HepG2 (cell line): ENCODE measurements around the gene ARHGEF12. TPM values are rescaled to one million over a fixed set of nuclear protein-coding genes. Genes with fewer than 3 reads are reported as not detected.
A peak's percentile ranks its signal among the peaks of the same experiment; 100 is the strongest.

ENCODE experiments used
- ATAC-seq: fragments of 200-7000 bp; cut with Tn5 transposase; 3 replicates; pipeline ENCODE4 v1.9.1; 2020; ENCODE audit warnings: mild to moderate bottlenecking, moderate library complexity
- BruUV-seq: library from RNA; stranded (reverse); fragments of 400-500 nt; replicated peaks from 2 replicates; lab custom pipeline; 2021; lab: Mats Ljungman, UMichigan
- CTCF ChIA-PET: fragments of 300-600 bp; formaldehyde crosslinking; extraction: SDS; loops from one replicate; lab custom pipeline; 2021; ENCODE audit warnings: low total read pairs, inconsistent platforms, low intra/inter-chr PET ratio; lab: Yijun Ruan, JAX
- POLR2A ChIA-PET: fragments of 350-600 bp; sonication (Branson Sonifier 250); formaldehyde crosslinking; loops from one replicate; lab custom pipeline; 2020; ENCODE audit warnings: antibody characterized with exemption, inconsistent platforms; lab: Yijun Ruan, JAX
- DNase-seq: peaks from one replicate; pipeline ENCODE4 v3.0.0-alpha.2; 2015; ENCODE audit warnings: low spot score
- FAIRE-seq: peaks from 3 replicates; lab custom pipeline; 2011; peaks lifted over from hg19 to GRCh38; lab: Jason Lieb, UNC
- H2AFZ ChIP-seq: one replicate; pipeline ENCODE4 v1.6.1; 2011; ENCODE audit warnings: low read length, inconsistent platforms
- H3K27ac ChIP-seq: fragments of 300-600 bp; 3 replicates; pipeline ENCODE4 v1.8.0; 2011; ENCODE audit warnings: mixed run types, mild to moderate bottlenecking, mixed read lengths, low read length, inconsistent platforms; ENCODE audit not compliant: insufficient read depth; ENCODE audit errors: extremely low read length
- H3K27me3 ChIP-seq, 2 experiments: fragments of 200-600 bp in 1 of 2; 2 replicates in 1 of 2; 3 replicates in 1 of 2; pipeline versions ENCODE4 v1.6.0 to v1.8.0; 2011; ENCODE audit warnings: low read length in 2 of 2, mild to moderate bottlenecking in 2 of 2, moderate library complexity in 2 of 2, inconsistent platforms in 1 of 2; ENCODE audit not compliant: insufficient read depth in 2 of 2, control insufficient read depth in 1 of 2
- H3K36me3 ChIP-seq, 2 experiments: fragments of 200-600 bp in 1 of 2; replicated peaks in 1 of 2; 2 replicates in 1 of 2; 3 replicates in 1 of 2; pipeline versions ENCODE4 v1.5.1 to v1.8.0; 2011; ENCODE audit warnings: low read length in 2 of 2, inconsistent platforms in 1 of 2; ENCODE audit not compliant: insufficient read depth in 2 of 2, control insufficient read depth in 1 of 2
- H3K4me1 ChIP-seq: 2 replicates; pipeline ENCODE4 v1.5.1; 2012; ENCODE audit warnings: low read length, inconsistent platforms; ENCODE audit not compliant: insufficient read depth
- H3K4me2 ChIP-seq: 2 replicates; pipeline ENCODE4 v1.6.0; 2011; ENCODE audit warnings: low read depth, low read length, inconsistent platforms
- H3K4me3 ChIP-seq, 3 experiments: fragments of 200-600 bp in 1 of 3; sonication (generic), shearing (Covaris generic) in 1 of 3; replicated peaks in 1 of 3; 2 replicates each; pipeline ENCODE4 v1.5.1; 2011 to 2016; ENCODE audit warnings: low read length in 3 of 3, inconsistent platforms in 2 of 3, low read depth in 2 of 3, mild to moderate bottlenecking in 2 of 3, control low read depth in 1 of 3, mixed read lengths in 1 of 3; ENCODE audit not compliant: insufficient read depth in 1 of 3
- H3K79me2 ChIP-seq: one replicate; pipeline ENCODE4 v1.6.1; 2011; ENCODE audit warnings: low read length, inconsistent platforms; ENCODE audit not compliant: insufficient read depth
- H3K9ac ChIP-seq: 2 replicates; pipeline ENCODE4 v1.6.0; 2011; ENCODE audit warnings: mild to moderate bottlenecking, low read depth, low read length, inconsistent platforms; ENCODE audit not compliant: insufficient read depth
- H3K9me3 ChIP-seq: 2 replicates; pipeline ENCODE4 v1.5.1; 2012; ENCODE audit warnings: mild to moderate bottlenecking, low read length
- H4K20me1 ChIP-seq: 2 replicates; pipeline ENCODE4 v1.6.0; 2011; ENCODE audit warnings: inconsistent platforms, mild to moderate bottlenecking, low read length, moderate library complexity; ENCODE audit not compliant: insufficient read depth
- BCL6 ChIP-seq: IDR thresholded peaks from 2 replicates; pipeline ENCODE4 v1.6.1; 2016; ENCODE audit warnings: missing genetic modification reagents, missing compliant biosample characterization
- CENPT ChIP-seq: sonication (generic); formaldehyde crosslinking; IDR thresholded peaks from 2 replicates; pipeline ENCODE4 v1.8.0; 2022; ENCODE audit warnings: low read depth, mild to moderate bottlenecking, moderate library complexity, missing genetic modification reagents
- HOMEZ ChIP-seq: IDR thresholded peaks from 2 replicates; pipeline ENCODE4 v1.6.1; 2016; ENCODE audit warnings: low read depth
- MBNL3 ChIP-seq: fragments of 250-450 bp; sonication (Bioruptor Pico); conservative IDR thresholded peaks from 2 replicates; pipeline ENCODE4 v1.8.0; 2022; ENCODE audit warnings: mild to moderate bottlenecking, inconsistent platforms
- POLR2A ChIP-seq, 2 experiments: IDR thresholded peaks; 2 replicates each; pipeline ENCODE4 v1.6.1; 2011; ENCODE audit warnings: low read depth in 2 of 2, low read length in 2 of 2, mild to moderate bottlenecking in 1 of 2, moderate library complexity in 1 of 2; ENCODE audit not compliant: insufficient read depth in 1 of 2
- SMARCE1 ChIP-seq: fragments of 450-650 bp; IDR thresholded peaks from 2 replicates; pipeline ENCODE4 v1.6.1; 2017; ENCODE audit warnings: borderline replicate concordance
- SMC3 ChIP-seq: IDR thresholded peaks from 2 replicates; pipeline ENCODE4 v1.6.1; 2011; ENCODE audit warnings: low read length, improper control_type of control experiment
- SNAPC5 ChIP-seq: sonication (generic); formaldehyde crosslinking; IDR thresholded peaks from 2 replicates; pipeline ENCODE4 v1.8.1; 2023; ENCODE audit warnings: mild to moderate bottlenecking, missing genetic modification reagents, borderline replicate concordance
- ZNF18 ChIP-seq: sonication (generic); formaldehyde crosslinking; IDR thresholded peaks from 2 replicates; pipeline ENCODE4 v1.8.0; 2022; ENCODE audit warnings: mild to moderate bottlenecking, missing genetic modification reagents; ENCODE audit not compliant: insufficient replicate concordance
- ZNF451 ChIP-seq: sonication (generic); formaldehyde crosslinking; IDR thresholded peaks from 2 replicates; pipeline ENCODE4 v1.5.0; 2020; ENCODE audit warnings: mild to moderate bottlenecking, missing genetic modification reagents
- ZNF605 ChIP-seq: sonication (generic); formaldehyde crosslinking; IDR thresholded peaks from 2 replicates; pipeline ENCODE4 v1.8.0; 2022; ENCODE audit warnings: mild to moderate bottlenecking, missing genetic modification reagents
- ZNF644 ChIP-seq: IDR thresholded peaks from 2 replicates; pipeline ENCODE4 v1.6.1; 2016; ENCODE audit warnings: low read depth
- ZSCAN12 ChIP-seq: sonication (generic); formaldehyde crosslinking; IDR thresholded peaks from 2 replicates; pipeline ENCODE4 v1.9.0; 2021; ENCODE audit warnings: mild to moderate bottlenecking, missing genetic modification reagents
- WGBS: methylation state at CpG from one replicate; pipeline ENCODE4 v1.1.6; 2017; ENCODE audit warnings: low lambda C conversion rate; 5-methylcytosine and 5-hydroxymethylcytosine counted together
- in situ Hi-C: cut with HindIII; loops from 2 replicates; pipeline ENCODE4 v1.10.0; 2017; ENCODE audit warnings: low pct_unique_long_range_greater_than_20kb; ENCODE audit not compliant: extremely low pct_ligation_motif_present
- intact Hi-C: fragments of 100-400 bp; cut with micrococcal nuclease; formaldehyde crosslinking; loops from one replicate; pipeline ENCODE4 v1.10.0; 2022; ENCODE audit not compliant: unreplicated experiment
- polyA plus RNA-seq, 8 experiments: library from polyadenylated mRNA; depleted of rRNA in 3 of 8; stranded (reverse) in 7 of 8; unstranded in 1 of 8; fragments of >200 nt; fragmentation: Illumina TruSeq in 4 of 8; extraction: Trizol in 4 of 8; gene quantifications; 2 replicates each; pipeline versions ENCODE4 v1.2.1 to v1.2.3, GENCODE V29; 2011 to 2016; ENCODE audit warnings: low read depth in 4 of 8, missing spikeins in 1 of 8, mixed read lengths in 1 of 8; ENCODE audit not compliant: insufficient read depth in 1 of 8
- total RNA-seq, 5 experiments: library from RNA; depleted of rRNA; stranded (reverse); fragments of >200 nt; fragmentation: Illumina TruSeq; extraction: Trizol; gene quantifications; 2 replicates each; pipeline ENCODE4 v1.2.3, GENCODE V29; 2016; ENCODE audit warnings: low read depth in 1 of 5

The ARHGEF12 gene
- total and polyA plus RNA-seq, 2 of the 13 experiments (the other 11 are each of a cell fraction or from before 2014, with no cell fraction given): 17.9 to 54.4 TPM

- TF ChIP-seq ZNF605 (peak; percentile 66; the same call in 1 of the 2 replicates), ZNF451 (CRISPR knock-in tag) (no peak)
- TF ChIP-seq, all 625 proteins: peak for 1
- ATAC-seq (no peak), FAIRE-seq (no peak), DNase-seq (no peak)
- peaks cover 69% of the 10 kb centered on the region for H3K4me1 ChIP-seq
- CTCF ChIA-PET: no interaction called here
- H3K9me3 ChIP-seq: no peaks in the 10 kb centered on the region
- in situ Hi-C loops: no loop called here
- no peak overlapping the region for H3K4me2 ChIP-seq
- no peak overlapping the region for H2AFZ ChIP-seq
- POLR2A ChIA-PET: no interaction called here
- H3K4me3 ChIP-seq: no peak overlapping the region
- no peak overlapping the region for H3K9ac ChIP-seq
- no peaks in the 10 kb centered on the region for H4K20me1 ChIP-seq
- H3K79me2 ChIP-seq: peaks cover 87% of the 10 kb centered on the region
- intact Hi-C loops: no loop called here
- H3K27me3 ChIP-seq: no peaks in the 10 kb centered on the region
- no TSS peak for BruUV-seq
- no peak overlapping the region for H3K27ac ChIP-seq
- no peaks in the 10 kb centered on the region for H3K36me3 ChIP-seq
- WGBS: 93% methylated on average over 3 of the region's 3 CpGs
Observed at GRCh38 chr11:120395778-120396177, 59.6 kb downstream of the ARHGEF12 start.

- Histone ChIP-seq H3K4me1 (peaks cover 67% of the 10 kb centered on the region), H3K9me3 (no peaks in the 10 kb centered on the region)
- 48% methylated on average over 2 of the region's 2 CpGs for WGBS
Observed at GRCh38 chr11:120398132-120398531, 61.9 kb downstream of the ARHGEF12 start.

More at GRCh38 chr11:120398132-120398531, 61.9 kb downstream of the ARHGEF12 start:
- in situ Hi-C loops (no loop called here), intact Hi-C loops (no loop called here)
- BruUV-seq: no TSS peak
- FAIRE-seq (no peak), DNase-seq (no peak), ATAC-seq (no peak)
- Histone ChIP-seq H3K9ac (no peak overlapping the region), H3K36me3 (no peaks in the 10 kb centered on the region), H3K27me3 (no peaks in the 10 kb centered on the region), H3K4me3 (no peak overlapping the region), H2AFZ (no peak overlapping the region), H3K27ac (no peak overlapping the region), H3K4me2 (no peak overlapping the region), H4K20me1 (peaks cover 4% of the 10 kb centered on the region; the same call in 1 of the 2 replicates), H3K79me2 (peaks cover 94% of the 10 kb centered on the region)
- TF ChIP-seq ZSCAN12 (CRISPR knock-in tag) (no peak), CENPT (CRISPR knock-in tag) (no peak), SMARCE1 (no peak), ZNF18 (CRISPR knock-in tag) (no peak), POLR2A (IDR thresholded peaks at IDR 0.05; ENCODE audit: insufficient read depth in 1 of 2, low read depth in 2 of 2, low read length in 2 of 2) (no peak), SNAPC5 (CRISPR knock-in tag) (no peak), BCL6 (CRISPR knock-in tag) (no peak), SMC3 (no peak), ZNF644 (CRISPR knock-in tag) (no peak), HOMEZ (CRISPR knock-in tag) (no peak), MBNL3 (CRISPR knock-in tag) (no peak)
- ChIA-PET CTCF (no interaction called here), POLR2A (no interaction called here)
